ENCODE data around the gene TMEM198.

TMEM198 gene, protein sequence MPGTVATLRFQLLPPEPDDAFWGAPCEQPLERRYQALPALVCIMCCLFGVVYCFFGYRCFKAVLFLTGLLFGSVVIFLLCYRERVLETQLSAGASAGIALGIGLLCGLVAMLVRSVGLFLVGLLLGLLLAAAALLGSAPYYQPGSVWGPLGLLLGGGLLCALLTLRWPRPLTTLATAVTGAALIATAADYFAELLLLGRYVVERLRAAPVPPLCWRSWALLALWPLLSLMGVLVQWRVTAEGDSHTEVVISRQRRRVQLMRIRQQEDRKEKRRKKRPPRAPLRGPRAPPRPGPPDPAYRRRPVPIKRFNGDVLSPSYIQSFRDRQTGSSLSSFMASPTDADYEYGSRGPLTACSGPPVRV

GRCh38 chr2:219543596-219544358 lies at the start of gene TMEM198, which contains the start of gene CHPF:
TSS of gene TMEM198 (plus strand) at chr2:219544028. CDS start at chr2:219544728, 700 bp downstream.
TSS of gene CHPF (minus strand) at chr2:219543809. CDS start at chr2:219543538, 271 bp downstream.
- peak; percentile 97 for DNase-seq (ENCODE audit: low read depth in 2 of 2)

GRCh38 chr2:219494952-219495530 lies 48.8 kb upstream of the TMEM198 start:
- DNase-seq (ENCODE audit: low read depth in 2 of 2), result no peak

GRCh38 chr2:219495531-219496122 lies 48.2 kb upstream of the TMEM198 start:
- DNase-seq (ENCODE audit: low read depth in 2 of 2), result peak in 1 of 2 experiments; percentile 55

GRCh38 chr2:219496247-219496824 lies 47.5 kb upstream of the TMEM198 start:
- no peak for DNase-seq (ENCODE audit: low read depth in 2 of 2)

DNA sequence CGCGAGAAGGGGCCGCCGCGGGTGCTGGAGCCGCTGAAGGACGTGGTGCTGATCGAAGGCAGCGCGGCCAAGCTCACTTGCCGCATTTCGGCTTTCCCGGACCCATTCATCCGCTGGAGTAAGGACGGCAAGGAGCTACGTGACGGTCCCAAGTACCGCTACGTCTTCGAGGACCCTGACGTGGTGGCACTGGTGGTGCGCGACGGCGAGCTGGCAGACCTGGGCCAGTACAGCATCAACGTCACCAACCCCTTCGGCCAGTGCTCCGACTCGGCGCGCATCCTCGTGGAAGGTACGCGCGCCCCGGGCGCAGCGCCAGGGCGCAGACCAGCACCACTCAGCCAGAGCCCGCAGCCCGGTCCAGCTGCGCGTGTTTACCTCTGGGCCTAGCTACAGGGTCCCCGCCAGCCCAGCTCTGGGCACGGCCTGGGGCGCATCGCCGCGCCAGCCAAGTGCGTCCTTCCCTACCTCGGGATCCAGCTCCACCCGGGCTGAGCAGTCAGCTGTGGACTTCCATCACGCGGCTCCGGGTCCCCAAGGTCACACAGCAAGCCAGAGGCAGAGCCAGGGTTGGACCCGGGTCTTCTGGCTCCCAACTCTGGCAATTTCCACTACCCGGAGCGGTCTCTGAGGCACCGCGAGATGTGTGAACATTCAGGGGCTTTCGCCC lies 46.9 kb upstream of the TMEM198 start:
- DNase-seq (ENCODE audit: low read depth in 2 of 2), result no peak

DNA sequence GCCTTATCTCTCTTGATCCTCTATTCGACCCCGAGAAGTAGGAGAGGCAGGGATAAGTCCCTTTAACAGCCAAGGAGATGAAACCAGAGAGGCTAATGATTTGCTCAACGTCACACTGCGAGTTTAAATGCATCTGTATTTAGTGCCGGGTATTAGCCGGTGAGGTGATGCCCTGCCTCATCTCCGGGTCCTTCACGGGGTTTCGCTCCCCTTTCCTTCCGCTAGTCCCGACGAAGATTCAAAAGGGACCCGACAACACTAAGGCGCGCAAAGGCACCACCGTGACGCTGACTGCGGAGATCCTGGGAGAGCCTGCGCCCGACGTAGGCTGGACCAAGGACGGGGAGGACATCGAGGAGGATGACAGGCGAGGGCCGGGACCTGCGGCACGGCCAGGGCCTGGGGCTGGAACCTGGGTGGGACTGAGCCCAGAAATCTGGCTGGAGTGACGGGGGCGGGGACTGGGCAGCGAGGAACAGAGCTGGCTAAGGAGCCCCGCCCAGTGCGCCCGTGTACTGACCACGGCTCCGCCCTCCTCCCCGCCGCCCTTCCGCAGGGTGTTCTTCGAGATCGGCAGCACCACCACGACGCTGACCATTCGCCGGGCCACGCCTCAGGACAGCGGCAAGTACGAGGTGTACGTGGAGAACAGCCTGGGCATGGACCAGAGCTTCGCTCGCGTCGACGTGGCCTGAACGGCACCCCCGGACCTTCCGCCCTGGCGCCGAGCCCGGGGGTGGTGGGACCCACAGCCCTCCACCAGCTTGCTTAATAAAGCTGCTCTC lies 46.1 kb upstream of the TMEM198 start:
- DNase-seq (ENCODE audit: low read depth in 2 of 2), result no peak

DNA sequence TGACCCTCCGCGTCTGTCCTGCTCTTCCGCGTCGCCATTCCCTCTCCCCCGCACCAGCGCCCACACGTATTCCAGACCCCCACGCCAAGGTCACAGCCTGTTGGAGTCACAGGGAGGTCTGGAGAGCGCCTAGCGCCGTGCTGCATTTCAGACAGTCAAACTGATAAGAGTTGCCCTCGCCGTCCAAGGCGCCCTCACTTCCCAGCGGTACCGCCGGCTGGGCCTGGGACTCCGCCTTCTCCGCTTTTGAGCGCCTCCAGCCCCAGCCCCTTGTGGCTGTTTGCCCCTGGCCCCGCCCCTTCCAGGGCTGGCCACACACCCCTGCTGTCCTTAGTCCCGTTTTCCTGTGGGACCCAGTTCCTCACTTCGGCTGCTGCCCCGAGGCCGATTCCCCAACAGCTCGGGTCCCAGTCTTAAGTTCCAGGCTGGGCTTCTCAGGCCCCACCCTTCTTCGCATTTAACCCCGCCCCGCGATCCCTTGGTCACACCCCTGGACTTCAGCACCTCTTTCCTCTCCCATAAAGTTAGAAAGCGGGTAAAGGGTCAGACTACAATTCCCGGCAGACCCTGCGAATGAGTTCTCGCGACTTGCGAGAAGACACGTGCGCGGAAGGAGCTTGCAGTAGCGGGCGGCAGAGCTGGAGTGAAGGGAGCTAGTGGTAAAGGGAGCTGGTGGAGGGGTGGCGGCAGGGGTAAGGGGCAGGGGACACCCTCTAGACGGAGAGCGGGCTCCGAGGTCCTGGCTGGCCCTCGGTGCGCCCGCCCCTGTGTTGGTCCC lies 45.4 kb upstream of the TMEM198 start, which contains the start of gene GMPPA:
Gene GMPPA (plus strand): TSS at position 612 of the 778 bp plus-strand sequence. CDS start 1,085 bp downstream, outside the sequence.
- DNase-seq (ENCODE audit: low read depth in 2 of 2), result peak; percentile 95 to 97

GRCh38 chr2:219499058-219499307 lies 44.8 kb upstream of the TMEM198 start:
- DNase-seq (ENCODE audit: low read depth in 2 of 2), result no peak

GRCh38 chr2:219499555-219499954 lies 44.3 kb upstream of the TMEM198 start:
- no peak for DNase-seq (ENCODE audit: low read depth in 2 of 2)

DNA sequence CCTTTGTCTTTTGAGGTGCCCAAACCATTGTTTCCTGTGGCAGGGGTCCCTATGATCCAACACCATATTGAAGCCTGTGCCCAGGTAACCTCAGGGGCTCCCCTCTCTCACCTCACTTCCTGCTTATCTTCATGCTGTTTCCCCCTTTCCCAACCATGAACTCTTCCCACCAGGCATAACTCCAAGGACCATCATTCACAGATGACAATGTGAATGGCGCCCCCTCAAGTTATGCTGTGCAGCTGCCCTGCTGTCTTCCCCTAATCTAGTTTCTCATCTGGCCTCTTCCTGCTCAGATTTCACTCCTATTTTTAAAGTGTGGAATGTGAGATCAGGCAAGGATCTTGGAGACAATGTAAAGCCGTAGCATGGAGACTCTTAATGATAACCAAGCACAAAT lies 43.7 kb upstream of the TMEM198 start:
- no peak for DNase-seq (ENCODE audit: low read depth in 2 of 2)

- no peak for DNase-seq (ENCODE audit: low read depth in 2 of 2)
Observed at GRCh38 chr2:219501849-219502248, 42.0 kb upstream of the TMEM198 start.

- no peak for DNase-seq (ENCODE audit: low read depth in 2 of 2)
Observed at GRCh38 chr2:219502618-219503017, 41.2 kb upstream of the TMEM198 start.

GRCh38 chr2:219505585-219505984 lies 38.2 kb upstream of the TMEM198 start:
- DNase-seq (ENCODE audit: low read depth in 2 of 2), result no peak

DNA sequence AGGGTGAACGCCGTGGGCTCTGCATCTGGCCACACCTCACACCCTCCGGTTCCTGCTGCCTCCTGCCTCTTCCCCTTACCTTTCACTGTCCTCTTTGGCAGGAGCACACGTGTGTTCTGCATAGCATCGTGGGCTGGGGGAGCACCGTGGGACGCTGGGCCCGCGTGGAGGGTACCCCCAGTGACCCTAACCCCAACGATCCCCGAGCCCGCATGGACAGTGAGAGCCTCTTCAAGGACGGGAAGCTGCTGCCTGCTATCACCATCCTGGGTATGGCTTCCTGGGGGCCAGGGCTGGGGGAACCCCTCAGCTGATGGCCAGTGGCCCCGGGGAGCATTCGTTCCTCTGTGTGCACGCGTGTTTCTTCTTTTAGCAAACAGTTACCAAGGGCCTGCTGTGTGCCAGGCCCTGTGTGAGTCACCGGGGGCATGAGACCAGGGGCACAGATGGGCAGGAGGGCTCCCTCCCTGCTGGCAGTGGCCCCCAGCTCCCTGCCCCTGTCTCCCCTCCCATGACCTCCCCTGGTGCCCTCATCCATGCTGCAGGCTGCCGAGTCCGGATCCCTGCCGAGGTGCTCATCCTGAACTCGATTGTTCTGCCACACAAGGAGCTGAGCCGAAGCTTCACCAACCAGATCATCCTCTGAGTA lies 37.6 kb upstream of the TMEM198 start:
- DNase-seq (ENCODE audit: low read depth in 2 of 2), result no peak

GRCh38 chr2:219506802-219507526 lies 36.9 kb upstream of the TMEM198 start:
- DNase-seq (ENCODE audit: low read depth in 2 of 2), result no peak

GRCh38 chr2:219507581-219508443 lies 36.0 kb upstream of the TMEM198 start:
- DNase-seq (ENCODE audit: low read depth in 2 of 2), result no peak

DNA sequence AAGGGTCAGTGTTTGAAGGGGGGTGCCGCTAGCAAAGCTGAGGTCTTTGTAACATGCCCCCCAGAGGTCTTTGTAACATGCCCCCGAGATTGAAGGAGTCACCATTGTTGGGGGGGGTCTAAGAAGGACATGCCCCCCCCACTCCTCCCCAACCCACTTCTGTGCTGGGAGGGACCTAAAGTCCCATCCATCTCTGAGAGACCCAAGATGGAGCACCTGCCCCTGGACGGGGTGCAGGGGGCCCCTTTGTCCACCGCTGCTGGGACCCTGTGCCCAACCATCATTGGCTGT lies 35.4 kb upstream of the TMEM198 start:
- DNase-seq (ENCODE audit: low read depth in 2 of 2), result no peak
